Tibial artery (tissue), 4 donors: Measurements from ENCODE around the gene DNAH3.
"Not testable (repeated sequence)": the region's sequence is repeated elsewhere in the genome, so short reads cannot be mapped to it uniquely, and the experiment has no call there.

Experiments used
- DNase-seq, 2 donors: peaks; one replicate each; pipeline ENCODE4 v3.0.0-alpha.2; 2019
- H3K27ac ChIP-seq, 2 donors: fragments of 200-600 bp; sonication (generic) in 1 of 2; 1 replicate in 1 of 2; 2 replicates in 1 of 2; pipeline ENCODE4 v1.5.1; 2018 to 2019; ENCODE audit warnings: mild to moderate bottlenecking in 1 of 2
- H3K27me3 ChIP-seq, 2 donors: fragments of 200-600 bp; sonication (generic) in 1 of 2; one replicate each; pipeline versions ENCODE4 v1.5.1 to v1.6.0; 2016 to 2019
- H3K36me3 ChIP-seq, 3 donors: fragments of 200-600 bp; sonication (generic) in 2 of 3; one replicate each; pipeline ENCODE4 v1.5.1; 2016 to 2019; ENCODE audit warnings: mild to moderate bottlenecking in 2 of 3
- H3K4me1 ChIP-seq, 4 donors: fragments of 200-600 bp; sonication (generic) in 2 of 4; 1 replicate in 3 of 4; 2 replicates in 1 of 4; pipeline ENCODE4 v1.5.1; 2016 to 2019
- H3K4me3 ChIP-seq, 2 donors: fragments of 200-600 bp; sonication (generic) in 1 of 2; 1 replicate in 1 of 2; 2 replicates in 1 of 2; pipeline ENCODE4 v1.5.1; 2018 to 2019; ENCODE audit warnings: mild to moderate bottlenecking in 2 of 2
- H3K9me3 ChIP-seq, 3 donors: fragments of 200-600 bp; sonication (generic) in 1 of 3; one replicate each; pipeline ENCODE4 v1.5.1; 2016 to 2019
- CTCF ChIP-seq, 2 experiments: fragments of 200-600 bp in 1 of 2; fragments of 450-650 bp in 1 of 2; IDR thresholded peaks; one replicate each; pipeline ENCODE4 v1.5.1; 2017 to 2019; ENCODE audit warnings: antibody characterized with exemption in 2 of 2, mild to moderate bottlenecking in 1 of 2, moderate library complexity in 1 of 2
- intact Hi-C: fragments of 100-400 bp; cut with DNase I; formaldehyde crosslinking; loops from one replicate; pipeline ENCODE4 v1.15.0; 2023; ENCODE audit warnings: low total_unique reads

DNAH3 gene

DNA sequence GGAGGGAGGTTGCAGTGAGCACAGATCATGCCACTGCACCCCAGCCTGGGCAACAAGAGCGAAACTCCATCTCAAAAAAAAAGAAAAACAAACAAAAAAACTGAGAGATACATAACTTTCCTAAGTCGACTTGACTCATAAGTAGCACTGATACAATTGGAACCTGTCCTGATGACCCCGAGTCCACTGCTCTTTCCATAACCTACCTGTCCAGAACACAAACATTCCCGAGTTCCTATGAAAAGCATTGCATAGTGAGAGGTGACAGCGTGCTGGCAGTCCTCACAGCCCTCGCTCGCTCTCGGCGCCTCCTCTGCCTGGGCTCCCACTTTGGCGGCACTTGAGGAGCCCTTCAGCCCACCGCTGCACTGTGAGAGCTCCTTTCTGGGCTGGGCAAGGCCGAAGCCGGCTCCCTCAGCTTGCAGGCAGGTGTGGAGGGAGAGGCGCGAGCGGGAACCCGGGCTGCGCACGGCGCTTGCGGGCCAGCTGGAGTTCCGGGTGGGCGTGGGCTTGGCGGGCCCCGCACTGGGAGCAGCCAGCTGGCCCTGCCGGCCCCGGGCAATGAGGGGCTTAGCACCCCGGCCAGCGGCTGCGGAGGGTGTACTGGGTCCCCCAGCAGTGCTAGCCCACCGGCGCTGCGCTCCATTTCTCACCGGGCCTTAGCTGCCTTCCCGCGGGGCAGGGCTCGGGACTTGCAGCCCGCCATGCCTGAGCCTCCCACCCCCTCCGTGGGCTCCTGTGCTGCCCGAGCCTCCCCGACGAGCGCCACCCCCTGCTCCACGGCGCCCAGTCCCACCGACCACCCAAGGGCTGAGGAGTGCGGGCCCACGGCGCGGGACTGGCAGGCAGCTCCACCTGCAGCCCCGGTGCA lies 1.7 kb upstream of the DNAH3 start:
- not testable (repeated sequence) for H3K4me3 ChIP-seq, H3K27ac ChIP-seq, DNase-seq, H3K36me3 ChIP-seq, H3K4me1 ChIP-seq, H3K27me3 ChIP-seq, H3K9me3 ChIP-seq
- intact Hi-C loops: loop anchor here (10.0 kb wide), 1 partner anchor 1522 kb away; no protein-coding TSS in a partner anchor

GRCh38 chr16:21145738-21146137 lies 4.9 kb downstream of the DNAH3 start:
- Histone ChIP-seq H3K9me3 (no peaks in the 10 kb centered on the region), H3K4me1 (no peaks in the 10 kb centered on the region), H3K36me3 (no peaks in the 10 kb centered on the region), H3K27me3 (peaks cover 0 to 3% of the 10 kb centered on the region in 2 donors), H3K4me3 (no peak overlapping the region), H3K27ac (no peak overlapping the region)
- intact Hi-C loops: no loop called here
- DNase-seq: no peak
- no peak for TF ChIP-seq CTCF (IDR thresholded peaks at IDR 0.05)

- intact Hi-C loops: no loop called here
- no peak for DNase-seq
Measured at GRCh38 chr16:21134053-21134452, 16.6 kb downstream of the DNAH3 start.

GRCh38 chr16:21130811-21131210 lies 19.8 kb downstream of the DNAH3 start:
- no peaks in the 10 kb centered on the region for H3K36me3 ChIP-seq
- peaks cover 0 to 3% of the 10 kb centered on the region in 2 donors for H3K27me3 ChIP-seq
- intact Hi-C loops: no loop called here
- H3K9me3 ChIP-seq: no peaks in the 10 kb centered on the region
- no peak for TF ChIP-seq CTCF (IDR thresholded peaks at IDR 0.05)
- H3K4me3 ChIP-seq: no peak overlapping the region
- H3K27ac ChIP-seq: no peak overlapping the region
- no peak for DNase-seq
- no peaks in the 10 kb centered on the region for H3K4me1 ChIP-seq

More at GRCh38 chr16:21134053-21134452, 16.6 kb downstream of the DNAH3 start:
- TF ChIP-seq CTCF (IDR thresholded peaks at IDR 0.05): no peak
- Histone ChIP-seq H3K27ac (no peak overlapping the region), H3K36me3 (no peaks in the 10 kb centered on the region), H3K9me3 (no peaks in the 10 kb centered on the region), H3K27me3 (no peaks in the 10 kb centered on the region), H3K4me1 (no peaks in the 10 kb centered on the region), H3K4me3 (no peak overlapping the region)

DNA sequence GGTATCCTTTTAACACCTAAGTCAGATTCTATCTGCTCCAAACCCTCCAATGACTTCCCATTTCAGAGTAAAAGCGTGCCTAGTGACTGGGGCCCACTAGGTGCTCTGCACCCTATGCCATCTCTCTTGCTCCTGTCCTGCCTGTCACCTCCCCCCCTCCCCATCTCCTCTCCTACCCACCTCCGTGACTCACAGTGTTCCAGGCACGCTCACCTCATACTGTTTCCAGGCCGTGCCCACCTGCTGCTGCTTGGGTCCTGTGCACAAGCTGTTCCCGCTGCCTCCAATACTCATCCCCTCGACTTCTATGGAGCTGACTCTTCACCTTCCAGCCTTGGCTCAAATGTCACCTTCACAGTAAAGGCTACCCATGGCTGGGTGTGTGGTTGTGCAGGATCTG lies 21.7 kb downstream of the DNAH3 start:
- Histone ChIP-seq H3K27ac (no peak overlapping the region), H3K4me1 (no peaks in the 10 kb centered on the region), H3K9me3 (no peaks in the 10 kb centered on the region), H3K4me3 (no peak overlapping the region), H3K36me3 (no peaks in the 10 kb centered on the region), H3K27me3 (peaks cover 0 to 3% of the 10 kb centered on the region in 2 donors)
- DNase-seq: no peak
- no peak for TF ChIP-seq CTCF (IDR thresholded peaks at IDR 0.05)
- intact Hi-C loops: no loop called here

DNA sequence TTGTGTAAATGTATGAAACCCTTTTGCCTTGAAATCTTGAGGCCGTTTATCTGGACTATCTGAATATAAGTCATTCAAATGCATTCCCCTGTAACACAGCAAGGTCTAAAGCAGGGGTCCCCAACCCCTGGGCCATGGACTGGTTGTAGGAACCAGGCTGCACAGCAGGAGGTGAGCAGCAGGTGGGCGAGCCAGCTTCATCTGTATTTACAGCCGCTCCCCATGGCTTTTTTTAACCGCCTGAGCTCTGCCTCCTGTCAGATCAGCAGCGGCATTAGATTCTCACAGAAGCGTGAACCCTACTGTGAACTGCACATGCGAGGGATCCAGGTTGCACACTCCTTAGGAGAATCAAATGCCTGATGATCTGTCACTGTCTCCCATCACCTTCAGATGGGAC lies 24.1 kb downstream of the DNAH3 start:
- DNase-seq: no peak
- H3K4me3 ChIP-seq: no peak overlapping the region
- H3K4me1 ChIP-seq: no peaks in the 10 kb centered on the region
- no peak for TF ChIP-seq CTCF (IDR thresholded peaks at IDR 0.05)
- H3K27me3 ChIP-seq: peaks cover 0 to 3% of the 10 kb centered on the region in 2 donors
- no peaks in the 10 kb centered on the region for H3K9me3 ChIP-seq
- no peaks in the 10 kb centered on the region for H3K36me3 ChIP-seq
- intact Hi-C loops: no loop called here
- H3K27ac ChIP-seq: no peak overlapping the region
